COLO668 (cell line): ENCODE data around the gene RASGRP1.
"Not testable (repeated sequence)": the region's sequence is repeated elsewhere in the genome, so short reads cannot be mapped to it uniquely, and the experiment has no call there.

ENCODE experiments used
- DNase-seq: peaks from one replicate; lab custom pipeline; 2025; ENCODE audit not compliant: unreplicated experiment; lab: John Stamatoyannopoulos, UW

RASGRP1 gene

GRCh38 chr15:38564557-38565286, at the start of gene RASGRP1:
RASGRP1 (minus strand) TSS chr15:38564814; CDS start chr15:38564628, 186 bp downstream.
- peak; percentile 73 for DNase-seq

GRCh38 chr15:38613085-38613484, 48.5 kb upstream of the RASGRP1 start:
- no peak for DNase-seq

GRCh38 chr15:38612159-38612863, 47.7 kb upstream of the RASGRP1 start:
- no peak for DNase-seq

GRCh38 chr15:38611228-38611627, 46.6 kb upstream of the RASGRP1 start:
- DNase-seq: no peak

- no peak for DNase-seq
Measured at GRCh38 chr15:38610748-38611147, 46.1 kb upstream of the RASGRP1 start.

- no peak for DNase-seq
Measured at GRCh38 chr15:38609097-38609738, 44.6 kb upstream of the RASGRP1 start.

GRCh38 chr15:38608682-38609081, 44.1 kb upstream of the RASGRP1 start:
- no peak for DNase-seq

- DNase-seq: no peak
Measured at GRCh38 chr15:38605744-38606143, 41.1 kb upstream of the RASGRP1 start.

GRCh38 chr15:38603672-38604071, 39.1 kb upstream of the RASGRP1 start:
- DNase-seq: no peak

GRCh38 chr15:38602910-38603670, 38.5 kb upstream of the RASGRP1 start:
- no peak for DNase-seq

- no peak for DNase-seq
Measured at GRCh38 chr15:38600236-38600635, 35.6 kb upstream of the RASGRP1 start.

GRCh38 chr15:38598749-38599148, 34.1 kb upstream of the RASGRP1 start:
- no peak for DNase-seq

GRCh38 chr15:38597219-38597800, 32.7 kb upstream of the RASGRP1 start:
- no peak for DNase-seq

- no peak for DNase-seq
Measured at GRCh38 chr15:38593524-38593923, 28.9 kb upstream of the RASGRP1 start.

- DNase-seq: no peak
Measured at GRCh38 chr15:38589502-38589901, 24.9 kb upstream of the RASGRP1 start.

GRCh38 chr15:38588672-38589071, 24.1 kb upstream of the RASGRP1 start:
- no peak for DNase-seq

GRCh38 chr15:38587214-38587613, 22.6 kb upstream of the RASGRP1 start:
- DNase-seq: no peak

GRCh38 chr15:38586005-38586404, 21.4 kb upstream of the RASGRP1 start:
- not testable (repeated sequence) for DNase-seq

- no peak for DNase-seq
Measured at GRCh38 chr15:38578626-38579025, 14.0 kb upstream of the RASGRP1 start.

- DNase-seq: no peak
Measured at GRCh38 chr15:38577424-38577987, 12.9 kb upstream of the RASGRP1 start.

GRCh38 chr15:38576837-38577236, 12.2 kb upstream of the RASGRP1 start:
- DNase-seq: no peak
